Measurements from ENCODE around the gene DLX3. TPM values are rescaled to one million over a fixed set of nuclear protein-coding genes. Genes with fewer than 3 reads are reported as not detected.

Gene DLX3
- total RNA-seq, 1 donor from 2014 or later, result not detected

GRCh38 chr17:49976163-49976827 lies 18.7 kb downstream of the DLX3 start:
- intact Hi-C loops (cut with micrococcal nuclease), result no loop called here

- intact Hi-C loops (cut with micrococcal nuclease), result no loop called here
Observed at GRCh38 chr17:49975531-49975930, 19.5 kb downstream of the DLX3 start.

DNA sequence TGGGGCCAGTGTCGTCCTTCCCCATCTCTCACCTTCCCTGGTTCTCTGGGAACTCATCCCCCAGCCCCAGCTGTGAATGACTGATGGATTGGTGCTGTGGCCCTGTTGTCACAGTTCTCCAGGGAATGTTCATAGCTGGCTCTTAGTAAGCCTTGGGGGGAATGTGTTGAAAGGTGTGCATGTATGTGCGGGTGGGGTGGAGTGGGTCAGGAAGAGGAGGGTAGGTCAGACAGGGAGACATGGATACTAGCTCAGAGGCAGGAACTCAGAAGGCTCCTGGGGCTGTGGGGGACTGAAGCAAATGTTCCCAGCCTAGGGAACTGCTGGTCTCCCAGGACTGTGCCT lies 21.8 kb downstream of the DLX3 start:
- intact Hi-C loops (cut with micrococcal nuclease), result loop anchor here (5.0 kb wide), 1 partner anchor 476 kb away; the partner anchor contains the start of gene NGFR

DNA sequence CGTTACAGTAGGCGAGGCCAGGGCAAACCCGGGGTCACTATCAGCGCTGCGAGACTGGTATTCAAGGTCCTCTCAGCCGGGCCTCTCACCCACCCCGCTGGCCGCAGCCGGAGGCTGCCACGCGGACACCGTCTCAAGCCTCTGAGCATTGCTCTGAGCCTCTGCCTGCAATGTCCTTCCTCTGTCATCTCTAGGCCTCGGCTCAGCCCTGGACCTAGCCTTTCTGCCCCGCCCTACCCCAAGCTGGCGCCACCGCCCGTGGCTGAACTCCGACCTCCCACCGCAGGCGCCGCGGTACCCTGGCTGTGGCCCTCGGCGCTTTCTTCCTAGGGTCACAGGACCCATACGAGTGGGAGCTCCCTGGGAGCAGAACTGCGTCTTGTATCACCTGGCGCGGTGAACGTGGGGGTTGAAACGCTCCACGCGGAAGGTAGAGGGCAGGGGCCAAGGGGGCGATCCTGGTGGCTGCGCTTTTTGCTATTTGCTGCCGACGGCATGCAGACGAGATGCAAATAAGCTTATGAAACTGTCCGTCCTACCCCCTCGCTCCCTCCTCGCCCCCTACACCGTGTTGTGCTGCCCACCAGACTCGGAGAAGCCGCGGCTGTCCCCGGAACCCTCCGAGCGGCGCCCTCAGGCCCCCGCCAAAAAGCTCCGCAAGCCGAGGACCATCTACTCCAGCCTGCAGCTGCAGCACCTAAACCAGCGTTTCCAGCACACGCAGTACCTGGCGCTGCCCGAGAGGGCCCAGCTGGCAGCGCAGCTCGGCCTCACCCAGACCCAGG lies 22.3 kb downstream of the DLX3 start:
- intact Hi-C loops (cut with micrococcal nuclease), result loop anchor here (5.0 kb wide), 1 partner anchor 475 kb away; the partner anchor contains the start of gene NGFR

DNA sequence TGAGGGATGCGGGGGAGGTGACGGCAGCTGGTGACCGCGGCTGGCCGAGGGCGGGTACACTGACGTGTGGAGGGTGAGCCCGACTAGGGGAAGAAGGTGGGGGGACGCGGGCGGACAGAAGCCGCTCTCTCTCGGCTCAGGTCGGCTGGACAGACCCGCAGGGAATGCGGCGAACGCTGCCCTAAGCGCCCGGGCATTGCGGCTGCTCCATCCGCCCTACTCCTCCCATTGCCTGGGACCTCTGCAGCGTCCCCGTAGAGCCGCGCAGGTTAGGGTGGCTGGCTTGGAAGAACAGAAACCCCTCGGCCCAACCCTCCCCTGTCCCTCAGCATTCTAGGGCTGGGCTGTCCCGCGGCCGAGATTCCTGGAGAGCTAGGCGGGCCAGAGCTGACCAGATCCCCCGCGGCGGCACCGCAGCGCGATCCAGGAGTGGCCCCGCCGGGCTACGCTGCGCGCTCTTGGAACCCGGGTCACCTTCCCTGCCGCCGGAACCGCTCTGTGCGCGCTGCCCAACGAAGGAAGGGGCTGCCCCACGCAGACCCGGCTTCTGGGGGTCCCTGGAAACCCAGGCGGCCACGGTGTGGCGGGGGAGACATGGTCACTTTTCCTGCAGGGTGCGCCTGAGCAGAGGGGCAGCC lies 23.1 kb downstream of the DLX3 start:
- intact Hi-C loops (cut with micrococcal nuclease), result loop anchor here (5.0 kb wide), 1 partner anchor 475 kb away; the partner anchor contains the start of gene NGFR

DNA sequence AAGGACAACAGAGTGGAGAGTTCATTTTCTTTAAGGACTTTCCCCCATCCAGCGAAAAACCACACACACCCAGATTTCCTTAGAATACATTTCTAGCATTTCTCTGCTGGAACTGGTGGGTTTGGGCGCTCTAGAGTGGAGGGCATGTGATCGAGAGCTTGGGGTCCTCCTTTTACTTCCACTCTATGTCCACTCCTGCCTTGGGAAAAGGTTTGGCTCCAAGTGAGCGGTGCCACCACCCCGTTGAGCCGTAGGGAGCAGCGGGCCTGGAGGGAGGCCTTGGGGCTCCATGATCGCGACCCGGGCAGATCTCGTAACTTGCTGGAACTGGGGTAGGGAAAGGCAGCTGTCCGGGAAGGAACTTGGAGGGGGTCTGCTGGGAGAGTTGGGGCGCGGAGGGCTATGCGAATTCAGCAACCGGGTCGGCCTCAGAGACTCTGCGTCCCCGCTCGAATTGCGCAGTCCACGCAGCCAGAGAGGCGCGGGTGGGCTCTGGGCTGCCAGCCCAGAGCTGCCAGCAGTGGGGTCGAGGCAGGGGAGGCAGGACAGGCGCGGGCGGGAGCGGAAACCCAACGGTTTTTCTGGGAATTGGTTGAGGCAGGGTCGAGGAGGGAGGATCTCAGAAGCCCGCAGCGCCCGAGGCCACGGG lies 23.7 kb downstream of the DLX3 start:
- intact Hi-C loops (cut with micrococcal nuclease), result loop anchor here (5.0 kb wide), 1 partner anchor 474 kb away; the partner anchor contains the start of gene NGFR

DNA sequence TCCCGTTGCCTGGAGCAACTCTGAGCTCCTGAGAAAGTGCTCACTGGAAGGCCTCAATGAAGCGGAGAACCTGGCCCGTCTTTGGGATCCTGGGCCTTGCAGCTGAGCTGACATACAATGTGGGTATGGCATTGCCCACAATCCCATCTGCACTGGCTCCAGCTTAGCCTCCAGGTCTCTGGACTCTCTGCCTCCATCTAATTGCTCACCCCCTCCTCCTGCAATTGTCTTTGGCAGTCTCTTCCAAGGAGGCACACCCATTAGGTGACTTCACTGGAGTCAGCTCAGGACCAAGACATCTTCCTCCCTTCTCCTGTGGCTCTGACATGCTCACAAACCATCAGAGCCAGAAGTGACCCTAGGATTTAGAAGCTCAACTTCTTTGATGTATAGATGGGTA lies 24.5 kb downstream of the DLX3 start:
- intact Hi-C loops (cut with micrococcal nuclease), result loop anchor here (5.0 kb wide), 1 partner anchor 473 kb away; the partner anchor contains the start of gene NGFR

DNA sequence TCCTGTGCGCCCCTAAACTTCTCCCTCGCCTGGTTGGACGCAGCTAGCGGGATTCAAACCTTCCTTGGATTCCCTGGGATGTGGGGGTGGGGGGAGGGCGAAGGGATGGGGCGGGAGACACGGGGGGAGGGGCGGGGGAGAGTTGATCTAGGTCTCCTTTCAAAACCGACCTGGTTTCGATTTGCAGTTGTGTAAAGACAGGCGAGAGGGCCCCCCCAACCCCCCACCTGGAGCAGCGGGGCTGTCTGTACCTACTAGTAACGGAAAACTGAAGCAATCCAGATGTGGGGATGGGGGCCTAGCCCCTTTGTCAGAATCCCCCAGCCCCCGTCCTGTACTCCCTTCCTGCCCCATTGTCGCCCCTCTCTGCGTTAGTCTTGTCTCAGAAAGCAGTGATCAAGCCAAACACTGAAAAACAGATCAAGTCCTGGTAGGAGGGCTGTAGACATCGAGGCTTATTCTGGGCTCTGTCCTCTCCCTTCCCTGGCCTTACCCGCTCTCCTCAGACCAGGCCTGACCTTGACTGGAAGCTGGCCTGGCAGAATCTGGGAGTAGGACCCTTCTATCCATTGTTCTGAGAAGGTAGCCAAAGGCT lies 25.1 kb downstream of the DLX3 start:
- intact Hi-C loops (cut with micrococcal nuclease), result loop anchor here (5.0 kb wide), 3 partner anchors 473 to 1248 kb away; partner anchors contain the start of genes IGF2BP1, NGFR, PRAC1 and PRAC2

DNA sequence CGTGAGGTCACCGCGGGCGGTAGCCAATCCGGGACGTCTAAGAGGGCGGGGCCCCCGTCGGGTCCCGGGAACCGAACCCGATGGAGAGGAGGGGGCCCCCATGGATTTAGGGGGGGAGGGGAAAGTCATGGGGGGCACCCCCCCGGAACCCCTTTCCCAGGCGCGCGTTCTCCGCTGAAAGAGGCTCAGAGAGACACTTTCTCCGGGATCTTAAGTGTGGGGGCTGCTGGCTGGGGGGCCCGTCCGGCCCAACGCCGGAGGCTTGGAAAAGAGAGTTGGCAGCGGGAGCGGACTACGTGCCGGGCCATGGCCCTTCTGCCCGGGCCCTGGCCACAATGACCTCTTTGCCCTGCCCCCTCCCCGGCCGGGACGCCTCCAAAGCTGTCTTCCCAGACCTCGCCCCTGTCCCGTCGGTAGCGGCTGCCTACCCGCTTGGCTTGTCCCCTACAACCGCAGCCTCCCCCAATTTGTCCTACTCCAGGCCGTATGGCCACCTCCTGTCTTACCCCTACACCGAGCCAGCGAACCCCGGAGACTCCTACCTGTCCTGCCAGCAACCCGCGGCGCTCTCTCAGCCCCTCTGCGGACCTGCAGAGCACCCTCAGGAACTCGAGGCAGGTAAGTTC lies 25.8 kb downstream of the DLX3 start, which contains the start of gene DLX4:
Gene DLX4, plus strand, starts transcription at position 57 of the 626 bp plus-strand sequence. Its CDS starts 279 bp downstream, at position 336.
- intact Hi-C loops (cut with micrococcal nuclease), result loop anchor here (5.0 kb wide), 2 partner anchors 972 to 1247 kb away; partner anchors contain the start of genes IGF2BP1, PRAC1 and PRAC2

- intact Hi-C loops (cut with micrococcal nuclease), result loop anchor here (1.0 to 5.0 kb wide), 3 partner anchors 26 to 1246 kb away; partner anchors contain the start of genes IGF2BP1, PRAC1 and PRAC2
Observed at GRCh38 chr17:49968405-49969133, 26.5 kb downstream of the DLX3 start.

- intact Hi-C loops (cut with micrococcal nuclease), result loop anchor here (1.0 to 5.0 kb wide), 3 partner anchors 26 to 1246 kb away; partner anchors contain the start of genes IGF2BP1, PRAC1 and PRAC2
Observed at GRCh38 chr17:49967621-49968404, 27.2 kb downstream of the DLX3 start.

DNA sequence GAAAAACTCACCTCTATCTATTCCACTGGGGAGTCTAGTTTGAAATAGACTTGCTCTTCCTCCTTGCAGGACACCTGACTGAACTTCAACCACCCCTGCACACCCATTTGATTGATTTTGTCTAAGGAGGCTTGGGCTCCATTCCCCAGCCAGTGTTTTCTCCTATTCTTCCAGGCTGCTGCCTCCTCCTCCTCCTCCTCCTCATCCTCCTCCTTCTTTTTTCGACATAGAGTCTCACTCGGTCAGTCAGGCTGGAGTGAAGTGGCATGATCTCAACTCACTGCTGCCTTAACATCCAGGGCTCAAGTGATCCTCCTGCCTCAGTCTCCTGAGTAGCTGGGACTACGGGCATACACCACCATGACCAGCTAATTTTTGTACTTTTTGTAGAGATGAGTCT lies 27.8 kb downstream of the DLX3 start:
- intact Hi-C loops (cut with micrococcal nuclease), result loop anchor here (5.0 kb wide), 2 partner anchors 970 to 1245 kb away; partner anchors contain the start of genes IGF2BP1, PRAC1 and PRAC2

GRCh38 chr17:49966767-49967166 lies 28.3 kb downstream of the DLX3 start:
- intact Hi-C loops (cut with micrococcal nuclease), result loop anchor here (5.0 kb wide), 2 partner anchors 969 to 1244 kb away; partner anchors contain the start of genes IGF2BP1, PRAC1 and PRAC2

- intact Hi-C loops (cut with micrococcal nuclease), result loop anchor here (5.0 kb wide), 2 partner anchors 968 to 1243 kb away; partner anchors contain the start of genes IGF2BP1, PRAC1 and PRAC2
Observed at GRCh38 chr17:49965524-49965909, 29.5 kb downstream of the DLX3 start.

GRCh38 chr17:49964769-49965523 lies 30.1 kb downstream of the DLX3 start:
- intact Hi-C loops (cut with micrococcal nuclease), result loop anchor here (5.0 kb wide), 2 partner anchors 968 to 1243 kb away; partner anchors contain the start of genes IGF2BP1, PRAC1 and PRAC2

DNA sequence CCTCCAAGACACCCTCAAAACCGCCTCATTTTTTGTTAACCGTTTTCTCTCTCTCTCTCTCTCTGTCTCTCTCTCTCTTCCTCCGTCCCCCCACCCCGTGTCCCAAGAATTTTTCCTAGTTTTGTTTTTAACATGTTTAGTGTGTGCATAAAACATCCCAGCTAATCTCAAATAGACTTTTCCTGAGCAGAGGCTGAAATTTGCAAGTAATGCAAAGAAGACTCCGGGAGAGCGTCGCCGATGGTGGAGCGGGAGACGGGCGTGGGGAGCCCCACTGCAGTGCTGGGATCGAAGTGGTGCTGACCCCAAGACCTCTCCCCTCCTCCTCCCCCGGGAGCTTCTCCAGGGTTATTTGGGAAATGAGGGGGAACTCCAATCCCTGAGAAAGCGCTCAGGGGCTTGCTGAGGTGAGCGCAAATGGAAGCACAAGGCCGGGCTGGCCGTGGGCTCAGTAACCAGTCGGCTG lies 30.7 kb downstream of the DLX3 start:
- intact Hi-C loops (cut with micrococcal nuclease), result no loop called here

DNA sequence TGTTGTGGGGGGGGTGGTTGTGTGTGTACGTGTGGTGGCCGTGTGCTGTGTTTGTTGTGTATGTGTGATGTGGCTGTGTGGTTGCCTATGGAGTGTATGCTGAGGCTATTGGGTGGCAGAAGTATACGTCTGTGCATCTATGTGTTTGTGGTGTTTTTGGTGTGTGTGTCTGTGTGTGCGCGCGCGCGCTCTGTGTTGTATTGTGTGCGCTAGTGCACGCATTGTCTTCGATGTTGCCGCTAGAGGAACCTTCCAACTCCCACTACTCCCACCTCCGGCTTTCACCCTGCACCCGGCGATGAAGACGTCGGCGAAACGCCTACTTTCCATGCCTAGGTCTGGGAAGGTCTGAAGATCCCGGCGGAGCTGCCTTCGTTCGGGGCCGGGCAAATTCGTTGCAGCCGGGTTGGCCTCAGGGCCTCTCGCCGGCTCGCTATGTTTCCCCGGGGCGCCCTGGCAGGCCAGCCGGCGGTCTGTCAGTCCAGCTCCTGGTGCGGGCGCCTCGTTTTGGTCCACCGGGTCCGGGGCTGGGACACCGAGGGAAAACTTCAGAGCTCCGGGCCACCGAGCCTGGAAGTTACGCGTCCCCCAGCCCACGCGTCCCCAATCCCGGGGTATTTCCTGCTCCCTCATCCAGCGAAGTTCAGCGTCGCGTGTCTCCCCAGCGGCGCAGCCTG lies 31.3 kb downstream of the DLX3 start:
- intact Hi-C loops (cut with micrococcal nuclease), result no loop called here
